DOHH2 (cell line): Measurements from ENCODE around the gene TRHDE.

ENCODE experiments used
- H3F3A ChIP-seq: fragments of 200-600 bp; sonication (generic), shearing (Covaris generic); 2 replicates; pipeline ENCODE4 v1.6.0; 2016; ENCODE audit warnings: antibody characterized with exemption, mild to moderate bottlenecking; ENCODE audit not compliant: control insufficient read depth, insufficient read depth
- H3K27ac ChIP-seq: fragments of 200-600 bp; sonication (generic); 2 replicates; pipeline ENCODE4 v1.5.1; 2014; ENCODE audit warnings: low read depth, mild to moderate bottlenecking, low read length, moderate library complexity
- H3K27me3 ChIP-seq: fragments of 200-600 bp; sonication (generic); 2 replicates; pipeline ENCODE4 v1.6.1; 2014; ENCODE audit warnings: mild to moderate bottlenecking, low read length, mixed read lengths; ENCODE audit not compliant: control insufficient read depth
- H3K36me3 ChIP-seq: fragments of 200-600 bp; sonication (generic); 2 replicates; pipeline ENCODE4 v1.6.1; 2014; ENCODE audit warnings: mild to moderate bottlenecking, low read length, moderate library complexity, mixed read lengths; ENCODE audit not compliant: control insufficient read depth
- H3K4me1 ChIP-seq: fragments of 200-600 bp; sonication (generic); 2 replicates; pipeline ENCODE4 v1.6.1; 2014; ENCODE audit warnings: mild to moderate bottlenecking, low read length, mixed read lengths; ENCODE audit not compliant: control insufficient read depth
- H3K4me2 ChIP-seq: fragments of 200-600 bp; sonication (generic); 2 replicates; pipeline ENCODE4 v1.6.0; 2014; ENCODE audit warnings: mild to moderate bottlenecking, low read length, moderate library complexity
- H3K4me3 ChIP-seq: fragments of 200-600 bp; sonication (generic); 2 replicates; pipeline ENCODE4 v1.5.1; 2014; ENCODE audit warnings: mild to moderate bottlenecking, low read length, mixed read lengths
- H3K79me2 ChIP-seq: fragments of 200-600 bp; sonication (generic); 2 replicates; pipeline ENCODE4 v1.6.1; 2014; ENCODE audit warnings: mild to moderate bottlenecking, low read length, mixed read lengths; ENCODE audit not compliant: control insufficient read depth
- H3K9me2 ChIP-seq: fragments of 200-600 bp; sonication (generic); replicated peaks from 2 replicates; pipeline ENCODE4 v1.6.1; 2014; ENCODE audit warnings: mild to moderate bottlenecking, low read length, mixed read lengths; ENCODE audit not compliant: control insufficient read depth
- H3K9me3 ChIP-seq: fragments of 200-600 bp; sonication (generic); 2 replicates; pipeline ENCODE4 v1.6.1; 2014; ENCODE audit warnings: antibody characterized with exemption, low read length, mixed read lengths; ENCODE audit not compliant: control insufficient read depth, insufficient read depth
- H4K20me1 ChIP-seq: fragments of 200-600 bp; sonication (generic); 2 replicates; pipeline ENCODE4 v1.6.0; 2014; ENCODE audit warnings: low read depth, mild to moderate bottlenecking, antibody characterized with exemption, low read length, moderate library complexity; ENCODE audit not compliant: control insufficient read depth, insufficient read depth
- EZH2phosphoT487 ChIP-seq: fragments of 200-600 bp; sonication (generic); IDR thresholded peaks from 2 replicates; pipeline ENCODE4 v1.6.1; 2017; ENCODE audit warnings: borderline replicate concordance, mild to moderate bottlenecking, antibody characterized with exemption, low read length, moderate library complexity, mixed read lengths
- TF ChIP-seq, protein P1 (sequence below): fragments of 200-600 bp; sonication (generic); IDR thresholded peaks from one replicate; pipeline ENCODE4 v1.5.1; 2014; ENCODE audit warnings: antibody characterized with exemption, mild to moderate bottlenecking, low read depth, low read length; ENCODE audit not compliant: poor library complexity, severe bottlenecking

TRHDE gene

DNA sequence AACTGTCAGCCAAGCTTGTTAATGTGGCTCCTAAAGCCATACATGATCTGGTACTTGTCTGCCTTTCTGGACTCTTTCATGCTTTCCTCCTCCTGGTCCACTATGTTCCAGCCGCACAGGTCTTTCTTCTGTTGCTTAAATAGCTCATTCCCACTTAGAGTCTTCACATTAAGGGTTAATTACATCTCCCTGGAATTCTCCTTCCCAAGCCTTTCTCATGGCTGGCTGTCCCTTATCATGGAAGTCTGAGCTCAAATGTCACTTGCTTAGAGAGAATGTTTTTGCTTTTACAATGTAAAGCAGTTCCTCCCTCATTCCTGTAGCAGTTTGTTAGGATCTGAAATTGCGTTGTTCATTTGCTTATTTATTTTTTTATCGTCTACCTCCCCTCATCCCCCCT lies 199.6 kb downstream of the TRHDE start:
- no peak overlapping the region for H3K4me3 ChIP-seq
- TF ChIP-seq, protein P1, sequence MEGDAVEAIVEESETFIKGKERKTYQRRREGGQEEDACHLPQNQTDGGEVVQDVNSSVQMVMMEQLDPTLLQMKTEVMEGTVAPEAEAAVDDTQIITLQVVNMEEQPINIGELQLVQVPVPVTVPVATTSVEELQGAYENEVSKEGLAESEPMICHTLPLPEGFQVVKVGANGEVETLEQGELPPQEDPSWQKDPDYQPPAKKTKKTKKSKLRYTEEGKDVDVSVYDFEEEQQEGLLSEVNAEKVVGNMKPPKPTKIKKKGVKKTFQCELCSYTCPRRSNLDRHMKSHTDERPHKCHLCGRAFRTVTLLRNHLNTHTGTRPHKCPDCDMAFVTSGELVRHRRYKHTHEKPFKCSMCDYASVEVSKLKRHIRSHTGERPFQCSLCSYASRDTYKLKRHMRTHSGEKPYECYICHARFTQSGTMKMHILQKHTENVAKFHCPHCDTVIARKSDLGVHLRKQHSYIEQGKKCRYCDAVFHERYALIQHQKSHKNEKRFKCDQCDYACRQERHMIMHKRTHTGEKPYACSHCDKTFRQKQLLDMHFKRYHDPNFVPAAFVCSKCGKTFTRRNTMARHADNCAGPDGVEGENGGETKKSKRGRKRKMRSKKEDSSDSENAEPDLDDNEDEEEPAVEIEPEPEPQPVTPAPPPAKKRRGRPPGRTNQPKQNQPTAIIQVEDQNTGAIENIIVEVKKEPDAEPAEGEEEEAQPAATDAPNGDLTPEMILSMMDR: no peak
- TF ChIP-seq EZH2phosphoT487: no peak
- H4K20me1 ChIP-seq: no peaks in the 10 kb centered on the region
- H3K4me2 ChIP-seq: no peak overlapping the region
- H3K27me3 ChIP-seq: no peaks in the 10 kb centered on the region
- H3K9me3 ChIP-seq: no peaks in the 10 kb centered on the region
- H3K36me3 ChIP-seq: no peaks in the 10 kb centered on the region
- H3K4me1 ChIP-seq: no peaks in the 10 kb centered on the region
- H3K9me2 ChIP-seq: no peaks in the 10 kb centered on the region
- no peaks in the 10 kb centered on the region for H3K79me2 ChIP-seq
- no peak overlapping the region for H3K27ac ChIP-seq
- H3F3A ChIP-seq: no peaks in the 10 kb centered on the region

DNA sequence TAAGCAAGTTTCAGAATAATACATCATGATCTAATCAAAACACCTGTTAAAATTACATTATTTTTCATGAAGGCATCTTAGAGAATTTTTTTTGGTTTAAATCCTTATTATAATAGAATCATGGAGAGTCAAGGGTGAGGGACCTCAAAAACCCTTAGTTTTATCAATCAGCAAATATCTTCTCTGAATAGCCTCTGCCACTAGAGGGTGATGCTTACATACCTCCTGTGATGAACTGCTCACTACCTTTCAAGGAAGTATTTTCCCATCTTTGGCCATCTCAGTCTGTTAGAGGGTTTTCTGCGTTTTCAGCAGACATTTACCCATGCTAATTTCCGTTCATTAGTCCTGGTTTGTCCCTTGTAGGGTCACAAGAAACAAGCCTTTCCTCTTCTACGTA lies 200.2 kb downstream of the TRHDE start:
- no peaks in the 10 kb centered on the region for H3K4me1 ChIP-seq
- H3K4me2 ChIP-seq: no peak overlapping the region
- no peaks in the 10 kb centered on the region for H3K36me3 ChIP-seq
- H3K27ac ChIP-seq: no peak overlapping the region
- TF ChIP-seq, protein P1: no peak
- no peak for TF ChIP-seq EZH2phosphoT487
- no peaks in the 10 kb centered on the region for H4K20me1 ChIP-seq
- no peaks in the 10 kb centered on the region for H3K9me3 ChIP-seq
- no peaks in the 10 kb centered on the region for H3K27me3 ChIP-seq
- no peak overlapping the region for H3K4me3 ChIP-seq
- no peaks in the 10 kb centered on the region for H3K9me2 ChIP-seq
- no peaks in the 10 kb centered on the region for H3K79me2 ChIP-seq
- H3F3A ChIP-seq: no peaks in the 10 kb centered on the region

DNA sequence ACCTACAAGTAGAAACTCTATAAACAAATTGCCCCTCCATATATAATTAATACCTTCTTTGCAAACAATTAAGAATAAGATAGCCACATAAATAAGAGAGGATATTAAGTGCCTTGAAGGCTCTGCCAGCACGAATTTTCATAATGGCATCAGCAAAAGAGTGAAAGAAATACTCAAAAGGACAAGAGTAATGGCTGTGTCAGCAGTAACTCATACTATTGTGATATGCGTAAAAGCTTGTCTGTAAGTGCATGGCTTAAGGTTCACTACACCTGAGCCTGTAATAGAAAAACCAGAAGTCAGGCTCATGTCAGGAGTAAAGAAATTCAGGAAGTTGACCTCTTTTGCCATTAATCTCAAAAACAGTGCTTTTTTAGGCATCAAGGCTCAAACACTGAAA lies 204.1 kb downstream of the TRHDE start:
- Histone ChIP-seq H3K79me2 (no peaks in the 10 kb centered on the region), H3K36me3 (no peaks in the 10 kb centered on the region), H3K4me2 (no peak overlapping the region), H3K4me1 (no peaks in the 10 kb centered on the region), H3K9me2 (no peaks in the 10 kb centered on the region), H4K20me1 (no peaks in the 10 kb centered on the region), H3K9me3 (no peaks in the 10 kb centered on the region), H3K27me3 (no peaks in the 10 kb centered on the region), H3F3A (no peaks in the 10 kb centered on the region), H3K27ac (no peak overlapping the region), H3K4me3 (no peak overlapping the region)
- TF ChIP-seq EZH2phosphoT487: no peak
- TF ChIP-seq, protein P1: no peak
